ENCODE data around the gene ARL8A.
A peak's percentile ranks its signal among the peaks of the same experiment; 100 is the strongest.
"Not testable (repeated sequence)": the region's sequence is repeated elsewhere in the genome, so short reads cannot be mapped to it uniquely, and the experiment has no call there.

Gene ARL8A

GRCh38 chr1:202158810-202159533 lies 14.4 kb upstream of the ARL8A start:
- no peak for DNase-seq (ENCODE audit: low read depth)

DNA sequence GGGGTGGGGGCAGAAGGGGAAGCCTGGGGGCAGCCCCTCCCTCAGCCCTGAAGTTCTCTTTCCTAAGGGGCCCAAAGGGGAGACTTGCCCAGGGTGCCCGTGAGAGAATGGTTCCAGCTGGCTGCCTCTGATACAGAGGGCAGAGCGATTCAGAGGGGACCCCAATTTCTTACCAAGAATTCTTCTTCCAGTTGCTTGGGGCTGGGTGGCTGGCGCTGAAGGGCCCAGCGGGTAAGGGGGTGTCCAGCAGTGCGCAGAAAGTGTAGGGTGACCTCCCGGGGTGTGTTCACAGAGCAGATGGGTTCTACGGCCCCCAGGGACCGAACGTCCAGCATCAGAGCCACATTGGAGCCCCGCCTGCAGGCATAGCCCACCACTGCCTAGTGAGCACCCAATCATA lies 13.4 kb upstream of the ARL8A start:
- no peak for DNase-seq (ENCODE audit: low read depth)

DNA sequence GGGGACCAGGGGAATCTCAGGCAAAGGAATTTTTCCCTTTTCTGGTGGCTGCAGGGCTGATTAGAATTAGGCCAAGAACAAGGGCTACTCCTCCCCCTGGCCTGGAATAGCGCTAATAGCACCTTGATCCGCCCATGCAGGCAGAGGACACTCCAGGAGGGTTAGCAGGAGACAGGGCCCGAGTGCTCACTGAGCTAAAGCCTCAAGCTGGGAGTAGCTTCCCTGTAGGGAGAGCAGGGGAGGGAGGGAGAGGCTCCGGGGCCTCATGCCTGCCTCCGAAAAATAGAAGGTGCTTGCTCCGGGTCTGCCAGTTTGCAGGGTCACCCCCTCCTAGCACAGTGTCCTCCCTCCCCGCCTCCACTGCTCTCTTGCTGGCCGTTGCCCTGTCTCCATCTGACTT lies 12.1 kb upstream of the ARL8A start:
- DNase-seq (ENCODE audit: low read depth) = no peak

GRCh38 chr1:202155478-202156021 lies 11.0 kb upstream of the ARL8A start:
- peak; percentile 28 for DNase-seq (ENCODE audit: low read depth)

DNA sequence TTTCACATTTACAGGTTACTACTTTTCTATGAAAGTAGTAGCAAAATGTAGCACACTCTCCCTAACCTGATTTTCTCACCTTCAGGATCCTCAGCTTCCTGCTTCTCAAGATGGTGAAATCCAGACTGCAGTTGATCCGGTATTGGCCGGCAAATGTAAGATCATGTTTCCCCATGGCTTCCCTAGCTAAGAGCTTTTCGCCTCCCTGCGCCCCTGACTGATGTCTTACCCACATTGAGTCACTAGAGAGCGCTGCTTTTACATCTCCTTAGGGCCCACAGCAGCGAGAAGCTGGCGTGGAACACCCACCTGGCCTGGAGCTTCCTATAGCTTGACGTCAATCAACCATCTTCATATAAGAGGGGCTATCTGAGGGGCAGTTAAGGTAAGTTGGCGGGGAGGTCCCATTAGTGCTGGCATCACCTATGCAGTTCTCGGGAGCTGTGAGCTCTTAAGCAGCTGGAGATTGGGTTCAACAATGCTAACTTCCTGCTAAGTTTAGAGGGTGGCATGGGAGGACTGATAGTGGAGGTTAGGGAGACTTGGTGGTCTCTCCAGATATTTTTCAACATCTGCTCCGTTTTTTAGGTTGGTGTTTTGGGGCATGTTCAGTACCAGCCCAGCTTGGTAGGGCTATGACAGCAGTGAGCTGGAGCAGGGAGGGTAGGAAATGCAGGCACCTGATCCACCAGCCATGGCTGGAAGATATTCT lies 10.4 kb upstream of the ARL8A start:
- peak; percentile 93 for DNase-seq (ENCODE audit: low read depth)

DNA sequence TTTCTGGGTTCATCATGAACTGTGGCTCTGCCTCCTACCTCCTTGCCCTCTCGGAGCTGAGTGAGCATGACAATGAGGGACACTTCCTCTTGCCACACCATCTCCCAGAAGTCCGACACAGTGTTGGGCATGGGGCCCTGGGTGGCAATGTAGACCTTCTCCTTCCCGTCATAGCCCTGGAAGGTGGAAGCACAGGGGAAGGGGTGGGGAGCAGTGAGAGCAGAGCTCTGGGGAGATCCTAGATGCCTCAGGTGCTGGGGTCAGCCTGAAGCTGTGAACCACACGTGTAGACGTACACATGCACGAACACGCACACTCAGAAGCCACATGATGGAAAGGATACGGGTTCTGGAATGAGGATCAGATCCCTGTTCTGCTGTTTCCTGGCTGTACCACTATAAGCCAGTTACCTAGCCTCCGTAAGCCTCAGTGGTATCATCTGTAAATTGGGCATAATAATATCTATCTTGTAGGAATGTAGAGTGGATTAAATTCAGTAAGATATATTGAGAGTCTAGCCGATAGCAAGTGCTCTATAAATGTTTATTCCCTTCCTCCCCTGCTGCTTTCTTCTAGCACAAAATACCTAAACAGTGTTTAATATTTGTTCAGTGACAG lies 9.7 kb upstream of the ARL8A start:
- DNase-seq (ENCODE audit: low read depth) = no peak

DNA sequence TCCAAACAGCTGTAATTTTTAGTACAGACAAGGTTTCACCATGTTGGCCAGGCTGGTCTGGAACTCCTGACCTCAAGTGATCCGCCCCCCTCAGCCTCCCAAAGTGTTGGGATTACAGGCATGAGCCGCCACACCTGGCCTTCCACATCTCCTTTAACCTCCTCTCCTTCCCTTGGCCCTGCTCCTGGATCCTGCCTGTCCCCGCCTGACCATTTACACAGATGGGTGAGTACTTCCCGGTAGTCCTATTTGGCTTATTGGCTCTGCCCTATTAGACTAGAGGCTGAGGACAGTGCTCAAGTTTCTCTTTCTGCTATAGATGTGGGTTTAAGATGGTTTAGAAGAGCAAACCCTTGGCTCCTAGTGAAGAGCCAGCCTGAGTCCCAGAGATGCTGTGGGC lies 8.7 kb upstream of the ARL8A start:
- DNase-seq (ENCODE audit: low read depth) = no peak

GRCh38 chr1:202152399-202152798 lies 7.9 kb upstream of the ARL8A start:
- no peak for DNase-seq (ENCODE audit: low read depth)

DNA sequence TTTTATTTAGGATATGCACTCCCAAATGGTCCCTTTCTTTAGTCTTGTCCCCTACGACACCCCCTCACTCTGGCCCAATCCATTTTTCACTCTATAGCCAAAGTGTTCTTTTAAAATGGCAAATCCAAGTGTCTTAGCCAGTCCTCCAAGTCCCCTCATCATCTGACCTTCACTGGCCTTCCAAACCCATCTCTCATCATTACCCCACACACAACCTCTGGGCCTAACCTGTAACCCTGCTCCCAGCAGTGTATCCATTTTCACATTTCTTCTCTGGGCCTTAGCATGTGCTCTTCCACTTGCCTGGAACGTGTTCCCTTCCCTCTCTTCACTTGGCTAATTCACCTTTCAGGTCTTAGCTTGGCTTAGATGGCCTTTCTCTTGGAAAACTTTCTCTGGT lies 6.5 kb upstream of the ARL8A start:
- DNase-seq (ENCODE audit: low read depth) = no peak

DNA sequence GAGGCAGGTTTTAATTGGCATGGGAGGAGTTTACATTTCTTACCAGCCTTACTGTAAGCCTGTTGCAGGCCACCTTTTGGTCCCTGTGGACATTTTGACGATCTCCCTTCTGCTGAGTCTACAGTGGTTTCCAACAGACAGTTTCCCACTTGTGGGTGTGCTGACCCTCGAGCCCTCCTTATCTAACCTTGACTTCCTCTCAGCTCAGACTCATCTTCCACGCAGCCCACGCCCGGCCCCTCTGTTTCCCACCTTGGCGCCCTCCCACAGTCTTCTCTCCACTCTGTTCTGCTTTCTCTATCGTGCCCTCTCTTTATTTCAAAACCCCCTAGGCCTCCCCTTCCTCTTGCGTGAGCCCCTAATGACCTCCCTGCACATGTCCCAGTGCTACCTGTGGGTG lies 6.1 kb upstream of the ARL8A start:
- DNase-seq (ENCODE audit: low read depth) = no peak

GRCh38 chr1:202150187-202150586 lies 5.7 kb upstream of the ARL8A start:
- DNase-seq (ENCODE audit: low read depth) = no peak

DNA sequence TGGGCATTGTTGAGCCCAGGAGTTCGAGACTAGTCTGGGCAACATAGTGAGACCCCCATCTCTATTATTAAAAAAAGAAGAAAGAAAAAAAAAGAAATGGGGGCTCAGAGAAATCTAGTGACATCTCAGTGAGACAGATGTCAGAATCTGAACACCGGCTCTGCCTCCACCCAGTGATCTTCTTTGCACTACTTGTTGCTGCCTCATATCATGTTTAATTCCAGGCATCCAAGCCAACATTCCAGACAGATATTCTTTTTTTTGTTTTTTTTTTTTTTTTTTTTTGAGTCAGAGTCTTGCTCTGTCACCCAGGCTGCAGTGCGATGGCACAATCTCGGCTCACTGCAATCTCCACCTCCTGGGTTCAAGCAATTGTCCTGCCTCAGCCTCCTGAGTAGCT lies 5.0 kb upstream of the ARL8A start:
- DNase-seq (ENCODE audit: low read depth) = no peak

DNA sequence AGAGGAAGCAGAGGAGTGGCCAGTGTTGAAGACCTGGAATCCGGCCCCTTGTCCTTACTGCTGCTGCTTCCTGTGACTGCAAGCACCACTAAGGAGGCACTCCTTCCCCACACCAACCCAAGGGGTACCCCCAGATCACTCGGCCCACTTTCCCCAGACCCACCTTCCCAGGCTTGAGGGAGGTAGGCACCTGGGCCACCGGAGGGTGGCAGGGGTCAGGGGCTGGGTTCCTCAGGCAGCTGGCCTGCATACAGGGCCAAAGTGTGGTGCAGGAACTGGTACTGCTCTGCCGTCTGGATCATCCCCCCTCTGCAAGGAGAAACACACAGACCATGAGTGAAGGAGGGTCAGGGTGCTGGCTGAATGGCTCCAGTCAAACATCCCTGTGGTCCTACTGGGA lies 3.9 kb upstream of the ARL8A start:
- DNase-seq (ENCODE audit: low read depth) = no peak

DNA sequence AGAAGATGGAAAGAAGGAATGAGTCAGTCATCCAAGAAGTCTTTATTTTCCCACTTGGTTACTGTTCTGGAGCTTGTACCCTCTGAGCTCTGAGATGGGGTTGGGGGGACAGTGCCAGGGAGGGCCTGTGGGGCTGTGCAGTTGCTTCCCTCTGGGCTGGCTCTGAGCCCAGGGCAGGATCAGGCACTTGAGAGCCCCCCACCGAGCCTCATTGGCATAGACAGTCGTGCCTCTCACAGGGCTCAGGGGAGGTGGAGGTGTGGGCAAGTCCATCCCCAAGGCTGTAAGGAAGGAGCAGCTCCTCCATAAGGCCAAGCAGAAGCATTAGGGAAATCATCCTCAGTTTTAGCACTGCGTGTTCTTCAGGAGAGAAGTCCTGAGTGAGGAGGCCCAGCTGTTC lies 2.5 kb upstream of the ARL8A start:
- DNase-seq (ENCODE audit: low read depth) = no peak

DNA sequence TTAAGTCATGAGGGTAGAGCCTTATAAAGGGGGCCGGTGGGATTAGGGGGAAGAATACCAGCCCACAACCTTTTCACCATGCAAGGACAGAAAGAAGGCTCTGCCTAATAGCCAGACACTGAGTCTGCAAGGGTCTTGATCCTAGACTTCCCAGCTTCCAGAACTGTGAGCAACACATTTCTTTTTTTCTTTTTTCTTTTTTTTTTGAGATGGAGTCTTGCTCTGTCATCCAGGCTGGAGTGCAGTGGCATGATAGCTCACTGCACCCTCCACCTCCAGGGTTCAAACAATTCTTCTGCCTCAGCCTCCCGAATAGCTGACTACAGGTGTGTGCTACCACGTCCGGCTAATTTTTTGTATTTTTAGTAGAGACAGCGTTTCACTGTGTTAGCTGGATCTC lies 1.7 kb upstream of the ARL8A start:
- no peak for DNase-seq (ENCODE audit: low read depth)

- not testable (repeated sequence) for DNase-seq (ENCODE audit: low read depth)
Measured at GRCh38 chr1:202145744-202146140, 1.2 kb upstream of the ARL8A start.

DNA sequence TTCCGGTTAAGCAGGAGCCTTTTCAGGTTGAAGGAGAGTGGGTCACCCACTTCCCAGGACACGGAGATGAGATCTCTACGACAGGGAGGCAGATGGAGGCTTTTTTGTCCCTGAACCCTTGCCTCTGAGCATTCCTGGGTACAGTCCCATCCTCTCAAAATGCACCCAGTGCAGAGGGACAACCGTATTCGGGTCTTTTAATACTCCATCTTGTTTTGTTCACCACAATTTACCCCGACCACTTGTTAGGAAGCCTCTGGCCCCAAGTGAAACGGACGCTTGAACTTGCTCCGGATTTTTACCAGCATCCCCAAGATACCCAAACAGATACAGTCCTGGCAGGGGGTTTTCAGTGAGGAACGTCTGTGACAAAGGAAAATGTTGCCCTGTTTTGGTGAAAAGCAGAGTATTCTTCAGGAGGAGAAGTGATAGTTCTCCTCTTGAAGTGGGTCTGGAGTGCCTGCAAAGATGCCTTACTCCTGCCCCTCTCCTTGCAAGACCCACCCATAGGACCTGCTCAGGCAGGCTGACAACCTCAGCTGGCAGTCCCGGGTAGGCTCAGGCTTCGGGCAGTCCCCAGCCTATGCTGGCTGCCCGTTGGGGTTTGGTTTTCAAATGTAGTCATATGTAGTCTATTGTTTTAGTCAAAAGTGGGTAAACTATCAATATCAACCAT lies 669 bp upstream of the ARL8A start:
- DNase-seq (ENCODE audit: low read depth) = no peak

DNA sequence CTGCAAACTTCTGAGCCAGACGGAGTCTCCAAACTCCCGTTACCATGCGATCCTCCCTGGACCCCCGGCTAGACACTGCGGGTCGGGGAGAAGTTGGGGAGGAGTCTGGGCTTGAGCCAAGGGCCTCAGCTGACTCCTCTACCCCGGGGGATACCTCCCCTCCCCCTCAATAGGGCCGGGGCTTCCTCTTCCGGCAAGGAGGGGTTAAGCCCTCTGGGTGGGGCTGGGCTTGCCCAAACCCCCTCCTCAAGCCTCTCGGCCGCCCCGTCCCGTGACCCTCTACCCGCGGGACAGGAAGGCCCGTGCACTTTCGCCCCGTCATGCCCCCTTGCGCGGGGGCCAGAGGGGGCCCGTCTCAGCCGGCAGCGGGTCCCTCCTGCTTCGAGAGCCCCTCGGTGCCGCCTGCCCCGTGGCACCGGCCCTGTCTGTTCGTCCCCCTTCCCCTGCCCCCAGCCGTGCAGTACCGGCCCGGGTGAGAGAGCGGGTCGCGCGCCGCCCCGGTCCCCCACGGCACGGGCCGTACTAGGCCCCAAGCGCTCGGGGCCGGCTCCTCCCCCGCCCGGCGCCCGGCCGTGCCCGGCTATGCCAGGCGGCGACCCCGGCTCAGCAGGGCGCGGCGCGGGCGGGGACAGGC lies 652 bp downstream of the ARL8A start:
- DNase-seq (ENCODE audit: low read depth) = peak; percentile 20

DNA sequence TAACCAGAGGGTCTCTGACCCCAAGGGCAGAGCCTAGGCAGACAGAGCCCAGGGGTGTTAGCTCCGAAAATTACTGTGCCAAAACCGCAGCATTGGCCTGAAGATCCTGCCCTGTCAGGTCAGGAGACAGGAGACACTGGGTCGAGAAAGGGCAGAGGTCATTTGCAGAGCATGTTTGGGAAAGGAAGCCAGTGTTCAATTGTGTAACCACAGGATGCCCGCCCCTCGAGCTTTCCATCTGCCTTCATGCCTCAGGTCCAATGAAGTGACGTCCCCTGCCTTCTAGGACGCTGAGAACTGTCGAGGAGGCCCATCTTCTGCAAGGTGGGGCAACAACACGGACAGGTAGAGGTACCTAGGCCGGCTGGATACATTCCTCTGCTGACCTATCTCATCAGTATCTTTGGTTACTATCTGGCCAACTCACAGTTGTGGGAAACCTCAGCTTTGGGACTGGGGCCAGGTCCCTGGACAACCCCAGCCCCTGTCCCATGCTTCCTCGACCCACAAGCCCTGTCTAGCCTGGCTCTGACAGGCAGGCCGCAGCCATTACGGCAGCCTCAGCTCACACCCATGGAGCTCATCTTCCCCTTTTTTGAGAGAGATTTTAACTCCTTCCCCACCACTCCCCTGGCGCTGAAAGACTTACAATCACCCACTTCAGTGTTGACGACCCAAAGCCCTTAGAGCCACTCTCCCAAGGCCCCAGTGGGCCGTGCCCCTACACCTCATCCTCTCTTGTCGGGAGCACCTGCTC lies 1.3 kb downstream of the ARL8A start:
- peak; percentile 23 for DNase-seq (ENCODE audit: low read depth)

DNA sequence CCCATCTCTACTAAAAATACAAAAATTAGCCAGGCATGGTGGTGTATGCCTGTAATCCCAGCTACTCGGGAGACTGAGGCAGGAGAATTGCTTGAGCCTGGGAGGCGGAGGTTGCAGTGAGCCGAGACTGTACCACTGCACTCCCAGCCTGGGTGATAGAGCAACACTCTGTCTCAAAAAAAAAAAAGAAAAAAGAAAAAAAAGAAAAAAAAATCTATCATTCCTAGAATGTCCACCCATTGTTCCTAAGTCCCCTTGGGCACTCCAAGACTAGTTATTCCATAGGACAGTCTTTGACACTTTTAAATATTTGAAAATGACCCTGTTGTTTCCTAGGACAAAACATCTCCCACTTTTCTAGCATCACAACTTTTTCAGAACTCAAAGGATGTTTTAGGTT lies 3.1 kb downstream of the ARL8A start:
- DNase-seq (ENCODE audit: low read depth) = not testable (repeated sequence)

DNA sequence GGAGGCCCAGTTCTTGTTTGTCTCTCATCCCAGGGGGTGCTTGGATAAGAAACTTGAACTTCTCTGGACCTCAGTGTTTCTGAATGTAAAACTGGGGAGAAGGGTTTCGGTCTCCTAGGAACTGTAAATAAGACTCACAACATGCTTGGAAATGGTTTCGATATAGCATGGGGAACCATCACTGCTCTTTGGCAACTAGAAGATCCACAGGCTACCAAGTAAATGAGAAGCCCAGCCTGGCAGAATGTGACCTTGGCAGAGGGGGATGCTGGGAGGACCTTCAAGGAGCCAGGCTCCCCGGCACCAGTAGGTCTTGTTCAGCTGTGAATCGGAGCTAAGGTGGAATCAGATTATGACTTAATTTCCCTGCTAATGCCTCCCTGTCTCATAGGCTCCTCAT lies 3.7 kb downstream of the ARL8A start:
- DNase-seq (ENCODE audit: low read depth) = no peak

Measured in iris pigment epithelial cell (primary cell).